Measurements from ENCODE around the gene ZYG11B.
"Not testable (repeated sequence)": the region's sequence is repeated elsewhere in the genome, so short reads cannot be mapped to it uniquely, and the experiment has no call there.

The ZYG11B gene

DNA sequence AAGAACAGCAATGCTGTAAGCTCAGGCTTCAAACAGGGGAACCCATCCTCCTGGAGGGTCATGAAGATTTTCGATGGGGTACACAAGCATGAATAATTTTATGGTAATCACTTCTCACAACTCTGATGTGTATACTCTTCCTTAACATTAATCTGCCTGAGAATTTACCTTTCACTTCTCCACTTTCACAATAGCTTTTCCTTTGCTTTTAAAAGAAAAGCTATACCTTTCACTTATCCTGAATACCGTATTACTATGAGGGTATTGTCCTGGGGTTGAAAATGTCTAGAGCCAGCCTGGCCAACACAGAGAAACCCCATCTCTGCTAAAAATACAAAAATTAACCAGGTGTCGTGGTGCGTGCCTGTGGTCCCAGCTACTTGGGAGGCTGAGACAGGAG, 12.7 kb upstream of the ZYG11B start:
- Histone ChIP-seq H3K27me3 (replicated peaks; ENCODE audit: control insufficient read depth, insufficient read depth, low read length) (no peaks in the 10 kb centered on the region), H3K4me3 (ENCODE audit: low read length) (no peak overlapping the region), H3K9me3 (ENCODE audit: control insufficient read depth, low read length) (no peaks in the 10 kb centered on the region), H3K4me1 (ENCODE audit: control insufficient read depth, insufficient read depth, low read length) (peaks cover 5% of the 10 kb centered on the region), H3K36me3 (ENCODE audit: control insufficient read depth, insufficient read depth, low read length, severe bottlenecking) (no peaks in the 10 kb centered on the region), H3K9ac (ENCODE audit: low read length) (no peak overlapping the region)
- DNase-seq (ENCODE audit: low read depth), result no peak

DNA sequence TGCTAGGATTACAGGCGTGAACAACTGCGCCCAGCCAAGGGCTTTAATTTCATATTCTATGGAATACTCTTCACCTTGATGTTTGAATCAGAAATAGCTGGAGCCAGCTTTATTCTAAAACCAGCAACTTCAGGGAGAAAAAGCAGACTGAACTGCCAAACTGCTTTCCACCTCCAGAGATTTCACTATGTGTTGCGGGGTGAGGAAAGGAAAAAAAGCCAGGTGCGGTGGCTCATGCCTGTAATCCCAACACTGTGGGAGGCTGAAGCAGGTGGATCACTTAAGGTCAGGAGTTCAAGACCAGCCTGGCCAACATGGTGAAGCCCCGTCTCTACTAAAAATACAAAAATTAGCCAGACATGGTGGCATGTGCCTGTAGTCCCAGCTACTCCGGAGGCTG, 11.0 kb upstream of the ZYG11B start:
- H3K9ac ChIP-seq (ENCODE audit: low read length); H3K27me3 ChIP-seq (replicated peaks; ENCODE audit: control insufficient read depth, insufficient read depth, low read length); H3K9me3 ChIP-seq (ENCODE audit: control insufficient read depth, low read length); H3K4me3 ChIP-seq (ENCODE audit: low read length); H3K36me3 ChIP-seq (ENCODE audit: control insufficient read depth, insufficient read depth, low read length, severe bottlenecking); H3K4me1 ChIP-seq (ENCODE audit: control insufficient read depth, insufficient read depth, low read length); DNase-seq (ENCODE audit: low read depth): not testable (repeated sequence)

GRCh38 chr1:52723260-52723659, 3.0 kb upstream of the ZYG11B start:
- Histone ChIP-seq H3K4me3 (ENCODE audit: low read length) (no peak overlapping the region), H3K27me3 (replicated peaks; ENCODE audit: control insufficient read depth, insufficient read depth, low read length) (no peaks in the 10 kb centered on the region), H3K36me3 (ENCODE audit: control insufficient read depth, insufficient read depth, low read length, severe bottlenecking) (no peaks in the 10 kb centered on the region), H3K4me1 (ENCODE audit: control insufficient read depth, insufficient read depth, low read length) (peaks cover 10% of the 10 kb centered on the region), H3K9ac (ENCODE audit: low read length) (no peak overlapping the region), H3K9me3 (ENCODE audit: control insufficient read depth, low read length) (no peaks in the 10 kb centered on the region)
- DNase-seq (ENCODE audit: low read depth), result no peak

GRCh38 chr1:52725903-52726264, 369 bp upstream of the ZYG11B start:
- Histone ChIP-seq H3K4me1 (ENCODE audit: control insufficient read depth, insufficient read depth, low read length) (peaks cover 21% of the 10 kb centered on the region), H3K36me3 (ENCODE audit: control insufficient read depth, insufficient read depth, low read length, severe bottlenecking) (no peaks in the 10 kb centered on the region), H3K9ac (ENCODE audit: low read length) (peak overlapping the region; percentile 59), H3K9me3 (ENCODE audit: control insufficient read depth, low read length) (no peaks in the 10 kb centered on the region), H3K4me3 (ENCODE audit: low read length) (peak overlapping the region; percentile 98), H3K27me3 (replicated peaks; ENCODE audit: control insufficient read depth, insufficient read depth, low read length) (no peaks in the 10 kb centered on the region)
- DNase-seq (ENCODE audit: low read depth), result no peak

GRCh38 chr1:52727114-52727586, 897 bp downstream of the ZYG11B start:
- peaks cover 6% of the 10 kb centered on the region for H3K36me3 ChIP-seq (ENCODE audit: control insufficient read depth, insufficient read depth, low read length, severe bottlenecking)
- H3K9me3 ChIP-seq (ENCODE audit: control insufficient read depth, low read length), result no peaks in the 10 kb centered on the region
- peak overlapping the region; percentile 98 for H3K4me3 ChIP-seq (ENCODE audit: low read length)
- DNase-seq (ENCODE audit: low read depth), result peak; percentile 52
- peaks cover 21% of the 10 kb centered on the region for H3K4me1 ChIP-seq (ENCODE audit: control insufficient read depth, insufficient read depth, low read length)
- no peaks in the 10 kb centered on the region for H3K27me3 ChIP-seq (replicated peaks; ENCODE audit: control insufficient read depth, insufficient read depth, low read length)
- peak overlapping the region; percentile 93 for H3K9ac ChIP-seq (ENCODE audit: low read length)

- Histone ChIP-seq H3K4me3 (ENCODE audit: low read length) (peak overlapping the region; percentile 98), H3K4me1 (ENCODE audit: control insufficient read depth, insufficient read depth, low read length) (peaks cover 21% of the 10 kb centered on the region)
Measured at GRCh38 chr1:52727956-52728656, 1.9 kb downstream of the ZYG11B start.

DNA sequence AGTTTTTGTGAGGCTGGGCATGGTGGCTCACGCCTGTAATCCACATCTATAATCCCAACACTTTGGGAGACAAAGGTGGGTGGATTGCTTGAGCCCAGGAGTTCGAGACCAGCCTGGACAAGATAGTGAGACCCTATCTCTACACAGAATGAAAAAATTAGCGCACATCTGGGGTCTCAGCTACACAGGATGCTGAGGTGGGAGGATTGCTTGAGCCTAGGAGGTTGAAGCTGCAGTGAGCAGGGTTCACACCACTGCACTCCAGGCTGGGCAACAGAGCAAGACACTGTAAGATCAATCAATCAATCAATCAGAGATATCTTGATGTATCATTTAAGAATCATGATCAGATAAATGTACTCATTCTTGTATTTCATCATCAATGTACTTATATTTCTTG, 7.1 kb downstream of the ZYG11B start:
- H3K36me3 ChIP-seq (ENCODE audit: control insufficient read depth, insufficient read depth, low read length, severe bottlenecking), result peaks cover 6% of the 10 kb centered on the region
- no peak for DNase-seq (ENCODE audit: low read depth)
- H3K4me3 ChIP-seq (ENCODE audit: low read length), result no peak overlapping the region
- no peaks in the 10 kb centered on the region for H3K9me3 ChIP-seq (ENCODE audit: control insufficient read depth, low read length)
- peaks cover 17% of the 10 kb centered on the region for H3K4me1 ChIP-seq (ENCODE audit: control insufficient read depth, insufficient read depth, low read length)
- H3K9ac ChIP-seq (ENCODE audit: low read length), result no peak overlapping the region
- no peaks in the 10 kb centered on the region for H3K27me3 ChIP-seq (replicated peaks; ENCODE audit: control insufficient read depth, insufficient read depth, low read length)

More at GRCh38 chr1:52727956-52728656, 1.9 kb downstream of the ZYG11B start:
- Histone ChIP-seq H3K9ac (ENCODE audit: low read length) (peak overlapping the region; percentile 93), H3K9me3 (ENCODE audit: control insufficient read depth, low read length) (no peaks in the 10 kb centered on the region), H3K27me3 (replicated peaks; ENCODE audit: control insufficient read depth, insufficient read depth, low read length) (no peaks in the 10 kb centered on the region), H3K36me3 (ENCODE audit: control insufficient read depth, insufficient read depth, low read length, severe bottlenecking) (peaks cover 6% of the 10 kb centered on the region)
- no peak for DNase-seq (ENCODE audit: low read depth)

DNA sequence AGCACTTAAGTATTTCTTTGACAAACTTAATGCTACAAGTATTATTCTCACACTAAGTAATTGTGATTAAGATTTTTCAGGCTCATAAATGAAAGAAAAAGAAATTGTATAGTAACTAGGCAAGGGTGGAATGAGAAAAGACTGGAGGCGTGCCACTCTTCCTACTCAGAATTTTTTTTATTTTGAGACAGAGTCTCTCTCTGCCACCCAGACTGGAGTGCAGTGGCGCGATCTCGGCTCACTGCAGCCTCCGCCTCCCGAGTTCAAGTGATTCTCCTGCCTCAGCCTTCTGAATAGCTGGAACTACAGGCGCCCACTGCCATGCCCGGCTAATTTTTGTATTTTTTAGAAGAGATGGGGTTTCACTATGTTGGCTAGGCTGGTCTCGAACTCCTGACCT, 9.1 kb downstream of the ZYG11B start:
- H3K27me3 ChIP-seq (replicated peaks; ENCODE audit: control insufficient read depth, insufficient read depth, low read length); H3K9ac ChIP-seq (ENCODE audit: low read length); H3K36me3 ChIP-seq (ENCODE audit: control insufficient read depth, insufficient read depth, low read length, severe bottlenecking); DNase-seq (ENCODE audit: low read depth); H3K4me3 ChIP-seq (ENCODE audit: low read length); H3K9me3 ChIP-seq (ENCODE audit: control insufficient read depth, low read length): not testable (repeated sequence)
- peaks cover 15% of the 10 kb centered on the region for H3K4me1 ChIP-seq (ENCODE audit: control insufficient read depth, insufficient read depth, low read length)

- Histone ChIP-seq H3K9ac (ENCODE audit: low read length) (no peak overlapping the region), H3K4me1 (ENCODE audit: control insufficient read depth, insufficient read depth, low read length) (peaks cover 19% of the 10 kb centered on the region), H3K36me3 (ENCODE audit: control insufficient read depth, insufficient read depth, low read length, severe bottlenecking) (no peaks in the 10 kb centered on the region), H3K4me3 (ENCODE audit: low read length) (no peak overlapping the region), H3K27me3 (replicated peaks; ENCODE audit: control insufficient read depth, insufficient read depth, low read length) (no peaks in the 10 kb centered on the region), H3K9me3 (ENCODE audit: control insufficient read depth, low read length) (no peaks in the 10 kb centered on the region)
- DNase-seq (ENCODE audit: low read depth), result no peak
Measured at GRCh38 chr1:52738148-52738547, 11.9 kb downstream of the ZYG11B start.

DNA sequence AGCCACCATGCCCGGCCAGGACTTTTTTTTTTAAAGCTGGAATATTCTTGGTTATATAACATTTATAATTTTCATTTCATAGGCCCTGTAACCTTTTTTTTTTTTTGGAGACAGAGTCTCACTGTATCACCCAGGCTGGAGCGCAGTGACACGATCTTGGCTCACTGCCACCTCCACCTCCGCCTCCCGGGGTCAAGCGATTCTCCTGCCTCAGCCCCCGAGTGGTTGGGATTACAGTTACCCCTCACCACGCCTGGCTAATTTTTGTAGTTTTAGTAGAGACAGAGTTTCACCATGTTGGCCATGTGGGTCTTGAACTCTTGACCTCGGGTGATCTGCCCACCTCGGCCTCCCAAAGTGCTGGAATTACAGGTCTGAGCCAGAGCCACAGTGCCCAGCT, 12.6 kb downstream of the ZYG11B start:
- no peaks in the 10 kb centered on the region for H3K9me3 ChIP-seq (ENCODE audit: control insufficient read depth, low read length)
- H3K27me3 ChIP-seq (replicated peaks; ENCODE audit: control insufficient read depth, insufficient read depth, low read length), result no peaks in the 10 kb centered on the region
- no peak for DNase-seq (ENCODE audit: low read depth)
- no peaks in the 10 kb centered on the region for H3K36me3 ChIP-seq (ENCODE audit: control insufficient read depth, insufficient read depth, low read length, severe bottlenecking)
- peaks cover 19% of the 10 kb centered on the region for H3K4me1 ChIP-seq (ENCODE audit: control insufficient read depth, insufficient read depth, low read length)
- H3K4me3 ChIP-seq (ENCODE audit: low read length), result no peak overlapping the region
- no peak overlapping the region for H3K9ac ChIP-seq (ENCODE audit: low read length)

GRCh38 chr1:52739699-52740467, 13.6 kb downstream of the ZYG11B start:
- Histone ChIP-seq H3K4me3 (ENCODE audit: low read length) (no peak overlapping the region), H3K4me1 (ENCODE audit: control insufficient read depth, insufficient read depth, low read length) (peaks cover 20% of the 10 kb centered on the region), H3K27me3 (replicated peaks; ENCODE audit: control insufficient read depth, insufficient read depth, low read length) (no peaks in the 10 kb centered on the region), H3K36me3 (ENCODE audit: control insufficient read depth, insufficient read depth, low read length, severe bottlenecking) (no peaks in the 10 kb centered on the region), H3K9me3 (ENCODE audit: control insufficient read depth, low read length) (no peaks in the 10 kb centered on the region), H3K9ac (ENCODE audit: low read length) (peak overlapping the region; percentile 18)
- DNase-seq (ENCODE audit: low read depth), result no peak
